ENCODE data around the gene PPRC1.
A peak's percentile ranks its signal among the peaks of the same experiment; 100 is the strongest.

The PPRC1 gene, protein sequence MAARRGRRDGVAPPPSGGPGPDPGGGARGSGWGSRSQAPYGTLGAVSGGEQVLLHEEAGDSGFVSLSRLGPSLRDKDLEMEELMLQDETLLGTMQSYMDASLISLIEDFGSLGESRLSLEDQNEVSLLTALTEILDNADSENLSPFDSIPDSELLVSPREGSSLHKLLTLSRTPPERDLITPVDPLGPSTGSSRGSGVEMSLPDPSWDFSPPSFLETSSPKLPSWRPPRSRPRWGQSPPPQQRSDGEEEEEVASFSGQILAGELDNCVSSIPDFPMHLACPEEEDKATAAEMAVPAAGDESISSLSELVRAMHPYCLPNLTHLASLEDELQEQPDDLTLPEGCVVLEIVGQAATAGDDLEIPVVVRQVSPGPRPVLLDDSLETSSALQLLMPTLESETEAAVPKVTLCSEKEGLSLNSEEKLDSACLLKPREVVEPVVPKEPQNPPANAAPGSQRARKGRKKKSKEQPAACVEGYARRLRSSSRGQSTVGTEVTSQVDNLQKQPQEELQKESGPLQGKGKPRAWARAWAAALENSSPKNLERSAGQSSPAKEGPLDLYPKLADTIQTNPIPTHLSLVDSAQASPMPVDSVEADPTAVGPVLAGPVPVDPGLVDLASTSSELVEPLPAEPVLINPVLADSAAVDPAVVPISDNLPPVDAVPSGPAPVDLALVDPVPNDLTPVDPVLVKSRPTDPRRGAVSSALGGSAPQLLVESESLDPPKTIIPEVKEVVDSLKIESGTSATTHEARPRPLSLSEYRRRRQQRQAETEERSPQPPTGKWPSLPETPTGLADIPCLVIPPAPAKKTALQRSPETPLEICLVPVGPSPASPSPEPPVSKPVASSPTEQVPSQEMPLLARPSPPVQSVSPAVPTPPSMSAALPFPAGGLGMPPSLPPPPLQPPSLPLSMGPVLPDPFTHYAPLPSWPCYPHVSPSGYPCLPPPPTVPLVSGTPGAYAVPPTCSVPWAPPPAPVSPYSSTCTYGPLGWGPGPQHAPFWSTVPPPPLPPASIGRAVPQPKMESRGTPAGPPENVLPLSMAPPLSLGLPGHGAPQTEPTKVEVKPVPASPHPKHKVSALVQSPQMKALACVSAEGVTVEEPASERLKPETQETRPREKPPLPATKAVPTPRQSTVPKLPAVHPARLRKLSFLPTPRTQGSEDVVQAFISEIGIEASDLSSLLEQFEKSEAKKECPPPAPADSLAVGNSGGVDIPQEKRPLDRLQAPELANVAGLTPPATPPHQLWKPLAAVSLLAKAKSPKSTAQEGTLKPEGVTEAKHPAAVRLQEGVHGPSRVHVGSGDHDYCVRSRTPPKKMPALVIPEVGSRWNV (N-terminal part only)

DNA sequence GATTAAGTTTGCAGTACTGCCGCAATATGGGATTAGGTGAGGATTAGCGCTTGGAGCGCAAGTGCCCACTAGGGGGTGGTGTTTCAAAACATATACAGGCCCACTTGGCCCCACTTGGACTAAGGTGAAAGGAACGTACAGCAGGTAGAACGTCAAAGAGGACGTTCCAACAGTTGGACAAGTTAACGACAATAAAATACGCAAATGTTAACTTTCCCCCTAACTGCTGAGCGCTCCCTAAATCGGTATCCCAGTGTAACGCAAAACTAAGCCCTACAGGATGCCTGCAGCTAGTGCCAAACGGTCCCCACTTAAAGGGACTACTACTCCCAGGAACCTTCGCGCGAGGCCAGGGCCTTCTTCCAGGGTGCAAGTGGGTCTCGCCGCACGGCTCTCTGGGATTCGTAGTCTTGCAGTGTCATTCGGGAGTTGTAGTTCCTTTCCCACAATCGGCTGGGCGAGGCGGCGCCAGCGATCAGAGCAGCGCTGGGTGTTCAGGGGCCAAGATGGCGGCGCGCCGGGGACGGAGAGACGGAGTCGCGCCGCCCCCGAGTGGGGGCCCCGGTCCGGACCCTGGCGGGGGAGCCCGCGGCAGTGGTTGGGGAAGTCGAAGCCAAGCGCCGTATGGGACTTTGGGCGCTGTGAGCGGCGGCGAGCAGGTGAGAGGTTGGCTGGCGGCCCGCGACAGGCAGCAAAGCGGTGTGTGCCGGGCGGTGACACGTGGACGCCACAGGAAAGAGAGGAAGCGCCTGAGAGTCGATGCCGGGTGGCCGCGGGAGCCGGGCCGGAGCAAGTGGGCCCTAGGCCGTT is at the start of gene PPRC1:
Gene PPRC1, plus strand, starts transcription at position 478 of the 810 bp plus-strand sequence. Its CDS starts 29 bp downstream, at position 507.
- DNase-seq (ENCODE audit: low read depth), result peak; percentile 96

- no peak for DNase-seq (ENCODE audit: low read depth)
Observed at GRCh38 chr10:102083541-102083940, 49.3 kb upstream of the PPRC1 start.

DNA sequence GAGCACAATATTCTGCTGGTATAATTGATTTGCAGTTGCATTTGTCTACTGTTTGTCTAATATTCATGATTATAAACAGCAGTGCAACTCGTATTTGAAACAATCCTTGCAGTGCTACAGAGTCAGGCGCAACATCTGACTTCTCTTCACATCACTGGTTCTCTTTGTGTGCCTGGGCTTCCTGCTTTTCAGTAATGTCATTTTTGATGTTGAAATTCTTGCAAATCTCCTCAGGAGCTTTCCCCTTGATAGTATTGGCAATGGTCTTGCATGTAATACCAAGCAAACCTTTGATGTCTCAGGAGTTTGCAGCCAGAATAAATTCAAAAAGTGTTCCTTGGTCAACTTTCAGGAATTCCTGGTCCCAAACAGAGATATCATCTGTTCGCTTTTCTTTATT is 47.5 kb upstream of the PPRC1 start:
- no peak for DNase-seq (ENCODE audit: low read depth)

DNA sequence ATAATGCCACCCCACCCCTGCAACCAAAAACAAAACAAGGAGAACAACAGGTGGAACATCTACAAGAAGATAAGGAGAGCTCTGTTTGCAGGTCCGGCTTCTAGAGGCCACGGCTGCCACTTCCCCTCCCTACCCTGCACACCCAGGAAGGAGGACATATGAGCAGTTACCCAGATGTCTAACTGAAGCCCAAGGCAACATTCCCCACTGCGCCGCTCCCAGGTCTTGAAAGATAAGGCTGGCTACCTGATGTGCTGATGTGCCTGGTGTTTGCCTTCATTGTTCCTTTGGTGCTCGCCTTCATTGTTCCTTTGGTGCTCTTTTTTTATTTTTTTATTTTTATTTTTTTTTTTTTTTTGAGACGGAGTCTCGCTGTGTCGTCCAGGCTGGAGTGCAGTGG is 46.6 kb upstream of the PPRC1 start:
- no peak for DNase-seq (ENCODE audit: low read depth)

GRCh38 chr10:102090772-102091171 is 42.1 kb upstream of the PPRC1 start:
- DNase-seq (ENCODE audit: low read depth), result no peak

DNA sequence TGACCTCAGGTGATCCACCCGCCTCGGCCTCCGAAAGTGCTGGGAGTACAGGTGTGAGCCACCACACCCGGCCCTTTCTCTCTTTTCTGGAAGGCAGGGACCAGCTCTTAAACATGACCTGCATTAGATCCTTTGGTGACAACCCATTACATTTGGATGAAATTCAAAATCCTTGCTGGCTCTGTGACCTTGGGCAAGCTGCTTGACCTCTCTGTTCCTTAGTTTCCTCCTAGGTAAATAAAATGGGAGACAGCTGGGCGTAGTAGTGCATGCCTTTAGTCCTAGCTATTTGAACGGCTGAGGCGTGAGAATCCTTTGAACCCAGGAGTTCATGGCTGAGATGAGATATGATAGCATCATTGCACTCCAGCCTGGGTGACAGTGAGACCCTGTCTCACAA is 36.4 kb upstream of the PPRC1 start:
- no peak for DNase-seq (ENCODE audit: low read depth)

DNA sequence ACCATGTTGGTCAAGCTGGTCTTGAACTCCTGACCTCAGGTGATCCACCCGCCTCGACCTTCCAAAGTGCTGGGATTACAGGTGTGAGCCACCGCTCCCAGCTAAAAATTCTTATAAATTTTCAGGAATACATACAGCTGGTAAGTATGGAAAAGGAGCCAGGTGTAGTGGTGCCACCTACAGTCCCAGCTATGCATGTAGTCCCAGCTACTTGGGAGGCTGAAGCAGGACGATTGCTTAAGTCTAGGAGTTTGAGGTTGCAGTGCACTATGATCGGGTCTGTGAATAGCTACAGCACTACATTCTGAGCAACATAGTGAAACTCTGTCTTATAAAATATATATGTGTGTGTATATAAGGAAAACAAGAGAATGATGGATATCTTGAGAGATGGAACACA is 31.7 kb upstream of the PPRC1 start:
- no peak for DNase-seq (ENCODE audit: low read depth)

DNA sequence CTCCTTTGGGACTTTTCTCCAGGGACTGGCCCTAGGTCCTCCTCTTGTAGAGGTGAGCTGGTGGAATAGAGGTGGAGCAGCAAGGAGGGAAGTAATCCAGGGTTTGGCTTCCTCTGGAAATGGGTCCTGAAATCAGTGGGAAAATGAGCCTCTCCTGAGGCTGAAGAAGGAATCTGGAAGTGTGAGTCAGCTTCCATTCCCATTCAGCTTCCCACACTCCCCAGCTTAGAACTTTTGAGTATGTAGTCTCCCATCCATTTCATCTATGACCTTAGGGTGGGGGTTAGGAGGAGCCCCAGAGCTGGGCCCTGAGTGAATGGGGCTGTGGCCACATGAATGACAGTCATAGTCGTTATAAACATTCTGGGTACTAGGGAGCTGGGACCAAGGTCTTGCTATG is 30.4 kb upstream of the PPRC1 start:
- DNase-seq (ENCODE audit: low read depth), result no peak

- no peak for DNase-seq (ENCODE audit: low read depth)
Observed at GRCh38 chr10:102106998-102107397, 25.8 kb upstream of the PPRC1 start.

GRCh38 chr10:102109166-102110116 is 23.4 kb upstream of the PPRC1 start:
- no peak for DNase-seq (ENCODE audit: low read depth)

DNA sequence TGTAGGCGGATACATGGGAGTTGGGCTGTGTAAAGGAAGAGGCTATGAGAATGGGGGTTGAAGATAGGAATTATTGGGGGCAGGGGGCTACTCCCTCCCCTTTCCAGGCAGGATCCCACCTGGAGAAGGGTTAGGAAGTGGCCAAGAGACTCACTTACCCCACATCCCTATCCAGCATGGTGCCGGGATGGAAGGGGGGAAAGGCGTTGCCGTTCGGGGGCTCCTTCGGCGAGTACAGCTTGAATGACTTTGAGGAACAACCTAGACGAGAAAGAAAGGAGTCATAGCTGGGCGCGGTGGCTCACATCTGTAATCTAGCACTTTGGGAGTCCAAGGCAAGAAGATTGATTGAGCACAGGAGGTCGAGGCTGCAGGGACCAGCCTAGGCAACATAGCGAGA is 21.6 kb upstream of the PPRC1 start:
- DNase-seq (ENCODE audit: low read depth), result no peak

DNA sequence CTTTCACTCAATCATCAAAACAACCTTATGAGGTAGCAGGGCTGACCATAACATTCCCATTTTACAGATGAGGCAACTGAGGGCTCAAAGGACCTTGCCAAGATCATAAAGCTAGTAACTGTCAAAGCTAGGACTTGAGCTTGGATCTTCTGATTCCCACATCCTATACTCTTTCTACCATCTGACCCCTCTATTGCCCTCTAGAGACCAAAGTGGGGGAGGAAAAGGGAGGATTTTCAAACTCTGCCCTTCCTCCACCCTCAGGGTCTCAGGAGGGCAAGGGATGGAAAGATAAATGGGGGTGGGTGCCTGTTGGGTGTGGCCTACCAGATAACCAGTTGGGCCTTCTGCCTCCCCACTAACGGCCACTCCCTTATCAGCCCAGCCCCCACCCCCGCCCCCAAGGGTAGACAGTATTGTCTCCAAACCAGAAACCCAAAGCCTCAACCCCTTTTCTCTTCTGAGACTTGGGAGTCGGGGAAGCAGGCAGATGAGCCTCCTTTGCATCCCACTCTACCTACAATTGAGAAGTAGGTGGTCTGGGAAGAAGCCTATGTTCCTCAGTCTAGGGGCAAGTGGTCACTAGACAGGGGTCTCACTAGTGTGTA is 20.5 kb upstream of the PPRC1 start:
- no peak for DNase-seq (ENCODE audit: low read depth)

DNA sequence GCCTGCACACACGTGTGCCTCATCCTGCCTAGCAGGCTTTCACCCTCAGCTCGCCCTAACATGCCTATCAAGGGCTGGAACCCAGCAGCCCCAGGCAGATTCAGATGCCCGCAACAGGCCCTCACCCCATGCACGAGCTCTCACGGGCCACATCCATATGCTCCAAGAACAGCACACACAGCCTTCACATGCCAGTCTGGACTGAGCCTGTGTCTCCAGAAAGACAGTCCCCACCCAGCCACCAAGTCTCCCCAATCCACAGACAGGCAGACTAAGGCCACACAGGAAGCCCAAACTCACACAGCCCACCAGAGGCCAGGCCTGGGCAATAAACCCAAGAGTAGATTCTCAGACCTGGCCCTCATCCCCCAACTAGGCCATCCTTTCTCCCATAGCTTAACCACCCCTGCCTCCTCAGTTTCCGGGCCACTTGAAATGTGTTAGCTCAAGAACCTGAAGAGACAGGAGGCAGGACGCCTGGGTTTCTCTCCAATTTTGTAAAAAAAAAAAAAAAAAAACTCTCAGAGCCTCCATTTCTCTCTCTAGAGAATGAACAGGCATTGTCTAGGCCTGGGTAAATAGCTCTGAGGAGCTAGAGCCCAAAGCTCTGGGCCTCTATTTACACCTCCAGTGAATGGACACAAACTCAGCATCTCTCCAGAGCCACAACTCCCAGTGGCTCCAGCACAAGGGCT is 19.4 kb upstream of the PPRC1 start:
- no peak for DNase-seq (ENCODE audit: low read depth)

DNA sequence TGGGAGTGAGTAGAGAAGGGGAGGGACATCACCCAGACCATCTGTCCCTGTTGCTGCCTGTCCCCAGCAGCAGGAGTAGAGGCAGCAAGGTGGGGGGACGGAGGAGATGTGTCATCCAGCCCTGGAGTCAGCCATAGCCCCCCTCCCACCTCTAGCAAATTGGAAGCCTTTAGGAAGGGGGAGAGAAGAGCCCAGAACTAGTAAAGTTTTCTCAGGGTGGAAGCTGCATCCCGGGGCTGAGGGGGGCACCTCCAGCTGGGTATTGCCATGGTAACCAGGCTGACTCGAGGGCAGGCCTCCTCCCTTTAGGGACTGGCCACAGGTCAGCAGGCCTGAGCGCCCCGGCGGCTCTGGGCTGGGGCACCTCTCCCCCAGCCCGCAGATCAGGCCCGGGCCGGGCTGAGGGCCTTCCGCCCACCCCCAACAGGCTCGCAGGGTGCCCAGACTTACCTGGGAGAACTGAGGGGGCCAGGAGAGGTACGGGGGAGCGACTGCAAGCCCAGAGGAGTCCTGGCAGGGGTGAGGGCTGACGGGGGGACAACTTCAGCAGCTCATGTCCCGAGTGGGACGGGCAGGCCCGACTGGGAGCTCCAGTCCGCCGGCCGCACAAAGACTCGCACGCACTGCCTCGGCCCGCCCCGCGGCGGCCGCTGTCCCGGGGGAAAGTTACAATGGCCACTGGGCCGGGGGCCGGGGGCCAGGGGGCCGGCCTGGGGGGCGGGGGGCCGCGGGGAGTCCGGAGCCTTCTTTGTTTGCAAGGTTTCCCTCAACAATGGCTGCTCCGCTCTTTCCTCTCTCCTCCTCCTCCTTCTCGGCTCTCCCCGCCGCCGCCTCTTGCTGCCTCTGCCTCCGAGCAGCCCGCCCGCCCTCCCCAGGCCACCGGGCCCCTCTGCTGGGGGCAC is 18.6 kb upstream of the PPRC1 start:
- DNase-seq (ENCODE audit: low read depth), result no peak

GRCh38 chr10:102114861-102115618 is 17.8 kb upstream of the PPRC1 start:
- DNase-seq (ENCODE audit: low read depth), result no peak

- DNase-seq (ENCODE audit: low read depth), result no peak
Observed at GRCh38 chr10:102115775-102116174, 17.1 kb upstream of the PPRC1 start.

DNA sequence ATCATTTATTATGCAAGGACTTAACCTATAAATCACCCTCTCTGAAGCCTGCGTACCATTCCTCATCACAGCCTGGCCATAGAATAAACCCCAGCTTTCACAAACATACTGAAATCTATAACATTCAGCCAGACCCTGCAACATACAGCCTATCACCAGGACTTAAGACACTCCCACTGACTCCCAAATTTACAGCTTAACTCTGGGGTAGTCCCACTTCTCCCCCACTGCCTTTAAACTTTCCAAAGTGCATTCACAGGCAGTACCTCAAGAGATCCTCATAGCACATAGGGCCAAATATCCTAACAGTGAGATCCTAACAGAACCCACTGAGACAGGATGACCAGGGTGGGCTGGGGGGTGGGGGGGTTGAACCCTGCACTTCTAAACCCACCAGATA is 16.2 kb upstream of the PPRC1 start:
- no peak for DNase-seq (ENCODE audit: low read depth)

Measured in HS-5 (cell line).